ENCODE data around the gene CDX4. TPM values are rescaled to one million over a fixed set of nuclear protein-coding genes. Genes with fewer than 3 reads are reported as not detected.

Gene CDX4, protein sequence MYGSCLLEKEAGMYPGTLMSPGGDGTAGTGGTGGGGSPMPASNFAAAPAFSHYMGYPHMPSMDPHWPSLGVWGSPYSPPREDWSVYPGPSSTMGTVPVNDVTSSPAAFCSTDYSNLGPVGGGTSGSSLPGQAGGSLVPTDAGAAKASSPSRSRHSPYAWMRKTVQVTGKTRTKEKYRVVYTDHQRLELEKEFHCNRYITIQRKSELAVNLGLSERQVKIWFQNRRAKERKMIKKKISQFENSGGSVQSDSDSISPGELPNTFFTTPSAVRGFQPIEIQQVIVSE
- total RNA-seq, result not detected in 2 replicates

DNA sequence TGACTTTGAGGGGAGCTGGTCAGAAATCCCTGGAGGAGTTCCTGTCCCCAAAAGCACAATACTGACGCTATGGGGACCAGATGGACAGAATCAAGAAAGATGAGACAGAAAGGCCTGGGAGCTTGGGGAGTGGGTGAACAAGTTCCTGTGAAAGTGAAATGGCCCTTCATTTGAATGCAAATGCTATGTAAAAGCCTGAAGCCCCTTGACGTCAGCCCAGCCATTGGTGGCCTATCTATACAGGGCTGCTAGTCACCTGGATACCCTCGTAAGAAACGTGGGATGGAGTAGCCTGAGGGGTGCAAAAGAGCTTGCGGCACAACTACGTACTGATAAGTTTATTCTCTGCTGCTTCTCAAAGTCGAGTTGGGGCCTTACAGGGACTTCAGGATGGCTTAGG is at the start of gene CDX4:
CDX4 (plus strand) TSS at position 223 of the 400 bp plus-strand sequence. CDS start 201 bp downstream, outside the sequence.

Small RNA genes lying within 50 kb of the gene (small RNA-seq; reads per million reads assigned to genes)
- gene MORF4L1P6 (not detected), gene RNU6-1044P (not detected)

Other genes starting within 250 kb of the CDX4 start
- gene NAP1L2, start 232.2 kb upstream of the CDX4 start, total RNA-seq, result under 0.01 and 0.20 TPM in 2 replicates
- 7.8 and 8.1 TPM in 2 replicates for gene CHIC1, start 116.1 kb downstream of the CDX4 start, total RNA-seq